ENCODE results near the gene SAMD11. TPM values are rescaled to one million over a fixed set of nuclear protein-coding genes. Genes with fewer than 3 reads are reported as not detected.
A peak's percentile ranks its signal among the peaks of the same experiment; 100 is the strongest.

The SAMD11 gene
- total and polyA plus RNA-seq, 2 of the 13 experiments (the other 11 are each of a cell fraction or from before 2014, with no cell fraction given) = 0.11 TPM; not detected in 1

- no peak for TF ChIP-seq USF2 (IDR thresholded peaks at IDR 0.05; ENCODE audit: low read depth, low read length)
- TF ChIP-seq USF2 (CRISPR knock-in tag; IDR thresholded peaks at IDR 0.05; ENCODE audit: borderline replicate concordance) = no peak
- 0 out of 2 replicates have a peak, but pooled peaks have one; percentile 42 for TF ChIP-seq ZFP91 (CRISPR knock-in tag; IDR thresholded peaks at IDR 0.05; ENCODE audit: borderline replicate concordance)
- no peak; the same call in 1 of the 2 replicates for TF ChIP-seq ZNF563 (CRISPR knock-in tag; IDR thresholded peaks at IDR 0.05)
- no peak for TF ChIP-seq ZNF205 (CRISPR knock-in tag; IDR thresholded peaks at IDR 0.05)
- TF ChIP-seq SIN3A (IDR thresholded peaks at IDR 0.05; ENCODE audit: borderline replicate concordance, low read depth, low read length) = 0 out of 2 replicates have a peak, but pooled peaks have one; percentile 47
- no peak for TF ChIP-seq HINFP (CRISPR knock-in tag; IDR thresholded peaks at IDR 0.05; ENCODE audit: low read depth)
- peak; percentile 82; the same call in 1 of the 2 replicates for TF ChIP-seq ZFP37 (CRISPR knock-in tag; IDR thresholded peaks at IDR 0.05; ENCODE audit: borderline replicate concordance)
- peak; percentile 20; the same call in 1 of the 2 replicates for TF ChIP-seq YEATS4 (CRISPR knock-in tag; IDR thresholded peaks at IDR 0.05; ENCODE audit: borderline replicate concordance)
- TF ChIP-seq SNAPC5 (CRISPR knock-in tag; IDR thresholded peaks at IDR 0.05; ENCODE audit: borderline replicate concordance) = no peak
- 0 out of 2 replicates have a peak, but pooled peaks have one; percentile 50 for TF ChIP-seq MEF2D (CRISPR knock-in tag; IDR thresholded peaks at IDR 0.05)
- TF ChIP-seq ZZZ3 (CRISPR knock-in tag; IDR thresholded peaks at IDR 0.05; ENCODE audit: borderline replicate concordance) = peak; percentile 86; the same call in 1 of the 2 replicates
- peak; percentile 20; the same call in 1 of the 2 replicates for TF ChIP-seq TFAP4 (IDR thresholded peaks at IDR 0.05; ENCODE audit: borderline replicate concordance, low read depth)
- 0 out of 2 replicates have a peak, but pooled peaks have one; percentile 16 for TF ChIP-seq ZNF362 (CRISPR knock-in tag; IDR thresholded peaks at IDR 0.05; ENCODE audit: borderline replicate concordance)
- TF ChIP-seq THAP8 (CRISPR knock-in tag; IDR thresholded peaks at IDR 0.05; ENCODE audit: borderline replicate concordance) = no peak
- no peak for TF ChIP-seq PITX1 (CRISPR knock-in tag; IDR thresholded peaks at IDR 0.05)
- TF ChIP-seq ZNF709 (CRISPR knock-in tag; IDR thresholded peaks at IDR 0.05) = peak; percentile 67; the same call in 1 of the 2 replicates
Observed at GRCh38 chr1:980602-981395, 57.1 kb downstream of the SAMD11 start (continued).

Data from HepG2 (cell line).